ENCODE results near the gene ROPN1B. TPM values are rescaled to one million over a fixed set of nuclear protein-coding genes. Genes with fewer than 3 reads are reported as not detected.

Gene ROPN1B
- total and polyA plus RNA-seq, 2 donors (not counting 1 experiment from before 2014, with no cell fraction given): not detected

DNA sequence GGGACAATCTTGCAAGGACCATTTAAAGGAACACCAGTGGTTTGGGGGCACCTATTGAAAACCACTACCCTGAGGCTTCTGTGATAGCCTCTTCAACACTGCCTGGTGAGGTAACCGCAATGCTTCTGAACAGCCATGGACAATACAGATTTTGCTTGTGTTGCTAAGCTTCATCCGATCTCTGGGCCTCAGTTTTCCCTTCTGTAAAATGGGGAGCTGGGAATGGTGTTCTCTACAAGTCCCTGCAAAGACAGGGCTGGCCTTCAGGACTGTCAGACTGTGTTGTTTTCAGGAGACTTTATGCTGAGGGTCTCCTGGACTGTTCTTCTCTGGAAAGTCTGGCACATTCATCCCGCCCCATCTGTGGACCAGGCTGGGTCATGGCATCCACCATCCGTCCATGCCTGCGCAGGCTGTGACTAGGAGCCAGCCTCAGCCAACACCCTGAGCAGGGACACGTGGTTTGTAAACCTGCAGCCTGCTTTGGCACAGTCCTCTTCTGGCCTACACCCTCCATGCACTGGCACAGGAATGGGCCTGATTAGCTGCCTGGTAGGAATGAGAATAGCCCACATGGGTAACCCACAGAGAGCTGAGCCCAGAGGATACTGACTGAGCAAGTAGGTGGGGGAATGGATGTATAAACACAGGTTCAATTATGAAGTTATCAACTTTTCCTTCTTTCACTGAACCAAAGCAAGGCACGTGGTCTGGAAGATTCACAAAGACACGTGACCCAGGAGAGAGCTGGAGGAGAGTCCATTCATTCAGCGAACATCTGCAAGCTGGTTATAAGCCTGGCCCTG lies 55.3 kb downstream of the ROPN1B start:
- Histone ChIP-seq H3K9me3 (ENCODE audit: control insufficient read depth, insufficient read depth, low read depth, low read length) (no peaks in the 10 kb centered on the region), H3K4me3 (replicated peaks in 1 of 4; ENCODE audit: control extremely low read depth in 1 of 4, insufficient read depth in 1 of 4, low read depth in 3 of 4, low read length in 4 of 4) (no peak overlapping the region), H2AFZ (ENCODE audit: low read length) (no peak overlapping the region), H4K20me1 (ENCODE audit: control insufficient read depth, extremely low read depth, insufficient read depth, low read length) (no peaks in the 10 kb centered on the region), H3K36me3 (ENCODE audit: control insufficient read depth, insufficient read depth, low read length) (no peaks in the 10 kb centered on the region), H3K9ac (ENCODE audit: insufficient read depth, low read length) (no peak overlapping the region), H3K4me1 (ENCODE audit: control insufficient read depth, extremely low read depth, insufficient read depth, low read length) (no peaks in the 10 kb centered on the region), H3K79me2 (ENCODE audit: control insufficient read depth, insufficient read depth, low read length) (no peaks in the 10 kb centered on the region), H3K27ac (ENCODE audit: insufficient read depth, low read length) (no peak overlapping the region), H3K27me3 (ENCODE audit: control insufficient read depth, insufficient read depth, low read length) (no peaks in the 10 kb centered on the region), H3K4me2 (ENCODE audit: extremely low read depth, insufficient read depth, low read length) (no peak overlapping the region)
- DNase-seq (ENCODE audit: low read depth in 2 of 2): no peak
- no peak for TF ChIP-seq EZH2 (IDR thresholded peaks at IDR 0.05; ENCODE audit: low read length, missing control alignments)
- no peak for TF ChIP-seq CTCF (conservative IDR thresholded peaks at IDR 0.05 in 1 of 2, IDR thresholded peaks at IDR 0.05 in 1 of 2; ENCODE audit: low read depth in 1 of 2, low read length in 2 of 2)

- Histone ChIP-seq H3K4me1 (ENCODE audit: control insufficient read depth, extremely low read depth, insufficient read depth, low read length) (no peaks in the 10 kb centered on the region), H3K79me2 (ENCODE audit: control insufficient read depth, insufficient read depth, low read length) (no peaks in the 10 kb centered on the region), H3K27me3 (ENCODE audit: control insufficient read depth, insufficient read depth, low read length) (no peaks in the 10 kb centered on the region), H3K36me3 (ENCODE audit: control insufficient read depth, insufficient read depth, low read length) (no peaks in the 10 kb centered on the region), H3K4me3 (replicated peaks in 1 of 4; ENCODE audit: control extremely low read depth in 1 of 4, insufficient read depth in 1 of 4, low read depth in 3 of 4, low read length in 4 of 4) (no peak overlapping the region), H3K4me2 (ENCODE audit: extremely low read depth, insufficient read depth, low read length) (no peak overlapping the region), H3K27ac (ENCODE audit: insufficient read depth, low read length) (no peak overlapping the region), H2AFZ (ENCODE audit: low read length) (no peak overlapping the region), H4K20me1 (ENCODE audit: control insufficient read depth, extremely low read depth, insufficient read depth, low read length) (no peaks in the 10 kb centered on the region), H3K9me3 (ENCODE audit: control insufficient read depth, insufficient read depth, low read depth, low read length) (no peaks in the 10 kb centered on the region), H3K9ac (ENCODE audit: insufficient read depth, low read length) (no peak overlapping the region)
- DNase-seq (ENCODE audit: low read depth in 2 of 2): no peak
- TF ChIP-seq EZH2 (IDR thresholded peaks at IDR 0.05; ENCODE audit: low read length, missing control alignments): no peak
- no peak for TF ChIP-seq CTCF (conservative IDR thresholded peaks at IDR 0.05 in 1 of 2, IDR thresholded peaks at IDR 0.05 in 1 of 2; ENCODE audit: low read depth in 1 of 2, low read length in 2 of 2)
Measured at GRCh38 chr3:126025116-126025729, 56.2 kb downstream of the ROPN1B start.

DNA sequence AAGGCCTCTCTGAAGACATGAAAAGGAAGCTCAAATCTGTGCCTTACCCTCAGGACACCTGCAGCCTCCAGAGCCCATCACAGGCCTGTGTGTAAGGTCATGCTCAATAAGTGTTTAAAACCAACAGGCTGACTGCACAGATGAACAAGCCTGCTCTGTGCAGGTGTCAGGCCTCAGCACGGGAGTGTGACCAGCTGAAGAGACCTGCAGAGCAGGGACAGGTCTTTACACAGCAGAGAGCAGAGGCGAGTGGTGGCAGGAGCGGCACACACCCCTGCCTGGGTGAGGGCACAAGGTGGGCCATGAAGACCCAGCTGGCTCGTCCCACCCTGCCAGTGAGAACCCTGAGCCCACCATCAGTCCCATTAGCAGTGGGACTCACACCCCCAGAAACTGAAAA lies 56.9 kb downstream of the ROPN1B start:
- DNase-seq (ENCODE audit: low read depth in 2 of 2): no peak
- H3K9ac ChIP-seq (ENCODE audit: insufficient read depth, low read length): no peak overlapping the region
- TF ChIP-seq EZH2 (IDR thresholded peaks at IDR 0.05; ENCODE audit: low read length, missing control alignments) (no peak), CTCF (conservative IDR thresholded peaks at IDR 0.05 in 1 of 2, IDR thresholded peaks at IDR 0.05 in 1 of 2; ENCODE audit: low read depth in 1 of 2, low read length in 2 of 2) (no peak)
- no peak overlapping the region for H3K4me2 ChIP-seq (ENCODE audit: extremely low read depth, insufficient read depth, low read length)
- H2AFZ ChIP-seq (ENCODE audit: low read length): no peak overlapping the region
- no peaks in the 10 kb centered on the region for H3K27me3 ChIP-seq (ENCODE audit: control insufficient read depth, insufficient read depth, low read length)
- no peaks in the 10 kb centered on the region for H3K9me3 ChIP-seq (ENCODE audit: control insufficient read depth, insufficient read depth, low read depth, low read length)
- no peaks in the 10 kb centered on the region for H4K20me1 ChIP-seq (ENCODE audit: control insufficient read depth, extremely low read depth, insufficient read depth, low read length)
- H3K4me1 ChIP-seq (ENCODE audit: control insufficient read depth, extremely low read depth, insufficient read depth, low read length): no peaks in the 10 kb centered on the region
- no peak overlapping the region for H3K4me3 ChIP-seq (replicated peaks in 1 of 4; ENCODE audit: control extremely low read depth in 1 of 4, insufficient read depth in 1 of 4, low read depth in 3 of 4, low read length in 4 of 4)
- H3K79me2 ChIP-seq (ENCODE audit: control insufficient read depth, insufficient read depth, low read length): no peaks in the 10 kb centered on the region
- H3K27ac ChIP-seq (ENCODE audit: insufficient read depth, low read length): no peak overlapping the region
- no peaks in the 10 kb centered on the region for H3K36me3 ChIP-seq (ENCODE audit: control insufficient read depth, insufficient read depth, low read length)

Measured in fibroblast of lung (primary cell).